ENCODE data around the gene AKT1S1. TPM values are rescaled to one million over a fixed set of nuclear protein-coding genes. Genes with fewer than 3 reads are reported as not detected.

Gene AKT1S1
- total RNA-seq, 1 donor from 2014 or later: 29.4 TPM

DNA sequence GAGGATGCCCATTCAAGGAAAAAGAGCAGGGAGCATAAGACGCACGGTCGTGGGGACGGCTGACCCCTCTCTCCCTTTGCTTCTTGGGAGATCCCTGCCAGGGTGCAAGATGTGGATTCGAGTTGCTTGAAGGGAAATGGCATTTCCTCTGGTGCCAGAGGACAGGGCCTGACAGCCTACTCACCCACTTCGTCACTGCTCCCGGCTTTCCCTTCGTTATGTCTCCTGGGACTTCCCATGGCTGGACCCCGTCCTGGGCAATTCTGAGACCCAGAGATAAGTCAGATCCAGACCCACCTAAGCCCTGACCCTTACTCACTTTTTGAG is 1.6 kb upstream of the AKT1S1 start:
- intact Hi-C loops (cut with DNase I): no loop called here
- no peak for ATAC-seq

DNA sequence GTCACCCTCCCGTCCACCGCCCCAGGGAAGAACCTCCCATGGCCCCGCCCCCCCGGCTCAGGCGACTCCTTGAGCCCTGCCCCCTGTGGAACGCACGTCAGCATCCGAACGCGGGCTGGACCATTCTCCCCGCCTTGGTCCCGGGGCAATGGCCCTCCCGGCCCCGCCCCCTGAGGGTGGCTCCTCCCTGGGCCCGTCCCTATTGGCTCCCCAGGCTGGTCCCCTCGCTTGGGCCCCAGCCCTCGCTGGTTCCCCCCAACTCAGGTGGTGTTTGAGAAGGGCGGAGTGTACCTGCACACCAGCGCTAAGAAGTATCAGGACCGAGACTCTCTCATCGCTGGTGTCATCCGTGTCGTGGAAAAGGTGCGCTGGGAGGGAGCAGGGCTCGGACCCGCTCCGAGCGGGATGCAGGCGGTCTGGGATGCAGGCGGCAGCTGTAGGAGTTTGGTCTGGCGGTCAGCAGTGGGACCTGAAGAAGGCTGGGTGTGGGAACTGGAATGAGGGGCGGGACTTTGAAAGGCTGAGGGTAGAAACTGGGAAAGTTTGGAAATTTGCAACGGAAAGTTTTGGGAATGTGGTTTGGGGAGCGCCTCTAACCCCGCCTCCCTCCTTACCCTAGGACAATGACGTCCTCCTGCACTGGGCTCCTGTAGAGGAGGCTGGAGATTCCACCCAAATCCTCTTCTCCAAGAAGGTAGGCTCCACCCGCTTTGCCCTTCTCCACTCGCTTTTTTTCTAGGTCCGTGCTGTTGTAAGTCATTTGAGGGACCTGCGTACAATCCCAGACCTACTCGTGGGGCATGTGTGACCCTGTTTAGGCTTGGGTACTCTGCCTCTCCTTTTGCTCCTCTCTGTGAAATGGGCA is 956 bp upstream of the AKT1S1 start:
- ATAC-seq (peak; percentile 83), DNase-seq (peak; percentile 100)
- H3K9me3 ChIP-seq: no peaks in the 10 kb centered on the region
- intact Hi-C loops (cut with DNase I): no loop called here
- TF ChIP-seq, protein P1, sequence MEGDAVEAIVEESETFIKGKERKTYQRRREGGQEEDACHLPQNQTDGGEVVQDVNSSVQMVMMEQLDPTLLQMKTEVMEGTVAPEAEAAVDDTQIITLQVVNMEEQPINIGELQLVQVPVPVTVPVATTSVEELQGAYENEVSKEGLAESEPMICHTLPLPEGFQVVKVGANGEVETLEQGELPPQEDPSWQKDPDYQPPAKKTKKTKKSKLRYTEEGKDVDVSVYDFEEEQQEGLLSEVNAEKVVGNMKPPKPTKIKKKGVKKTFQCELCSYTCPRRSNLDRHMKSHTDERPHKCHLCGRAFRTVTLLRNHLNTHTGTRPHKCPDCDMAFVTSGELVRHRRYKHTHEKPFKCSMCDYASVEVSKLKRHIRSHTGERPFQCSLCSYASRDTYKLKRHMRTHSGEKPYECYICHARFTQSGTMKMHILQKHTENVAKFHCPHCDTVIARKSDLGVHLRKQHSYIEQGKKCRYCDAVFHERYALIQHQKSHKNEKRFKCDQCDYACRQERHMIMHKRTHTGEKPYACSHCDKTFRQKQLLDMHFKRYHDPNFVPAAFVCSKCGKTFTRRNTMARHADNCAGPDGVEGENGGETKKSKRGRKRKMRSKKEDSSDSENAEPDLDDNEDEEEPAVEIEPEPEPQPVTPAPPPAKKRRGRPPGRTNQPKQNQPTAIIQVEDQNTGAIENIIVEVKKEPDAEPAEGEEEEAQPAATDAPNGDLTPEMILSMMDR (IDR thresholded peaks at IDR 0.05): no peak
- peak overlapping the region; percentile 100 for H3K27ac ChIP-seq
- H3K27me3 ChIP-seq: no peaks in the 10 kb centered on the region
- peaks cover 22% of the 10 kb centered on the region for H3K4me1 ChIP-seq
- H3K36me3 ChIP-seq: peaks cover 45% of the 10 kb centered on the region
- H3K4me3 ChIP-seq: peak overlapping the region; percentile 82

More for the DNA sequence above, 1.6 kb upstream of the AKT1S1 start:
- Histone ChIP-seq H3K36me3 (peaks cover 51% of the 10 kb centered on the region), H3K27ac (no peak overlapping the region), H3K9me3 (no peaks in the 10 kb centered on the region), H3K4me3 (peak overlapping the region; percentile 82), H3K27me3 (no peaks in the 10 kb centered on the region), H3K4me1 (peaks cover 22% of the 10 kb centered on the region)
- TF ChIP-seq, protein P1 (IDR thresholded peaks at IDR 0.05): no peak
- no peak for DNase-seq

DNA sequence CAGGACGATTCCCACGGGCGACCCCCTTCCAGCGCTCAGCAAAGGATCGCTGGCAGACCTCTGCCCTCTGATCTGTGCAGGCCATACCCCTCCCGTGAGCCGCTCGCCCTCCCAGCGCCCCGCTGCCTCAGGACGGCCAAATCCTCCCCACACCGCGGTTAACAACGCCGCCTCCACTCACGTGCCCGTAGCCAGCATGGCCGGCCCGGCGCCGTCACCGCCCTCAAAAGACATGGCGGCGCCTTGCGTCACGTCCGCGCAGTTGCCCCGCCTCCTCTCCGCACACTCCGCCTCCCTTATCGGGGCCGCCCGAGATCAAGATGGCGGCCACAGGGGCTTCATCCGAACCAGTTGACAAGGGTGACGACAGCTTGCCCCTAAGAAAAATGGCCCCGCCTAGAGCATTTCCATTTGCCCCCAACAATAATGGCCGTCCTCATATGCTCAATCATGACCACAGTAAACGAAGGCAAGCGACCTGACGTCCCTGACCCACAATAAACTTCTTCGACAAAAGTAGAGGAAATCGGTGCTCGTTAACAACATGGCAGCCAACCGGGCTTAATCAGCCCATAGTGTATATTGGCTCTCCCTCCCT is 634 bp downstream of the AKT1S1 start:
- DNase-seq (peak; percentile 99), ATAC-seq (peak; percentile 81)
- TF ChIP-seq, protein P1 (IDR thresholded peaks at IDR 0.05): no peak
- Histone ChIP-seq H3K9me3 (no peaks in the 10 kb centered on the region), H3K4me1 (peaks cover 22% of the 10 kb centered on the region), H3K27ac (peak overlapping the region; percentile 100), H3K36me3 (peaks cover 29% of the 10 kb centered on the region), H3K4me3 (peak overlapping the region; percentile 82), H3K27me3 (no peaks in the 10 kb centered on the region)
- intact Hi-C loops (cut with DNase I): no loop called here

DNA sequence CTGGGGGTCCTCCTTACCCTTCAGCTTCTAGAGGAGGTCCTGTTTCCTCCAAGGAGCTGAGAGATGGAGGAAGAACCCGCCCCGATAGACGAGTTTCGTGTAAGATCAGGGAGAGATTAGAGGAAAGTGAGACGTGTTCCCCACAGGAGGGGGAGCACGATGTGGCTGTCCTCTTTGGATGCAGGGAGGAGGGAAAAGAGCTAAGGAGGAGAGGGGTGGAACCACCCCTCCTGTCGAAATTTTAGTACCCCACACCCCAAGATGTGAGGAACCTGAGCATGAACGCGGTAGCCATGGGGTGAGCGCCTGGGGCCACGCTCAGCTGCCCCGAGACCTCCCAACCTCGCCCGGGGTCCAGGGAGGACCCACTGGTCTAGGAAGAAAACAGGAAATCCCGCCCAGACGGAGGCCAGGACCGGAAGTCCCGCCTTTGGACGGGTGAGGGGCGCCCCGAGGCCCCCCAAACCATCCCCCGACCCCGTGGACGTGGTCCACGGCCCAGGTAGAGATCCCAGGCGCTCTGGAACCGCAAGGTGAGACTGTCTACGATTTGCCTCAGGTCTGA is 1.2 kb downstream of the AKT1S1 start:
- peak; percentile 86 for DNase-seq
- no peaks in the 10 kb centered on the region for H3K9me3 ChIP-seq
- H3K36me3 ChIP-seq: peaks cover 23% of the 10 kb centered on the region
- peak; percentile 2 for ATAC-seq
- H3K27me3 ChIP-seq: no peaks in the 10 kb centered on the region
- H3K4me1 ChIP-seq: peaks cover 22% of the 10 kb centered on the region
- peak overlapping the region; percentile 82 for H3K4me3 ChIP-seq
- H3K27ac ChIP-seq: peak overlapping the region; percentile 100
- intact Hi-C loops (cut with DNase I): no loop called here
- TF ChIP-seq, protein P1 (IDR thresholded peaks at IDR 0.05): no peak

DNA sequence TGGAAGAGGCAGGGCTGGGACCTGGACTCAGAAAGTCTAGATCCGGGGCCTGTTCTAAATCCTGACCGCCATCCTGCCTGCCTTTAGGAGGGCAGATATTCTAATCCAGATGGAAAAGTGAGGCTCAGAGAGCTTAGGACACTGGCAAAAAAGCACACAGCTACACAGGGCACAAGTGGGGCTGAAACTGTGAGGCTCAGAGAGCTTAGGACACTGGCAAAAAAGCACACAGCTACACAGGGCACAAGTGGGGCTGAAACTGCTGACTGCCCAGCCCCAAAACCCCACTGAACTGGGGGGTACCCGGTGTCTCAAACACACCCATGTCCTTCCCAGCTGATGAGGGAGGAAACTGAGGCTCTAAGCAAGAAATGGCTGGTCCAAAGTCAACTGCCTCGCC is 2.0 kb downstream of the AKT1S1 start:
- DNase-seq: no peak
- Histone ChIP-seq H3K27me3 (no peaks in the 10 kb centered on the region), H3K4me3 (peak overlapping the region; percentile 82), H3K4me1 (peaks cover 29% of the 10 kb centered on the region), H3K27ac (peak overlapping the region; percentile 100), H3K9me3 (no peaks in the 10 kb centered on the region), H3K36me3 (peaks cover 15% of the 10 kb centered on the region)
- intact Hi-C loops (cut with DNase I): no loop called here
- TF ChIP-seq, protein P1 (IDR thresholded peaks at IDR 0.05): no peak
- no peak for ATAC-seq
